Upper lobe of right lung (tissue), 1 donor: Measurements from ENCODE around the gene MTHFD1L. TPM values are rescaled to one million over a fixed set of nuclear protein-coding genes. Genes with fewer than 3 reads are reported as not detected.

ENCODE experiments used
- ATAC-seq: fragments of 200-7000 bp; cut with Tn5 transposase; one replicate; pipeline ENCODE4 v1.9.1; 2020; ENCODE audit warnings: mild to moderate bottlenecking, moderate library complexity
- DNase-seq: peaks from one replicate; pipeline ENCODE4 v3.0.0-alpha.2; 2020
- H3K27ac ChIP-seq: fragments of 200-600 bp; one replicate; pipeline ENCODE4 v1.8.0; 2022
- H3K27me3 ChIP-seq: fragments of 200-600 bp; one replicate; pipeline ENCODE4 v1.8.0; 2022; ENCODE audit warnings: mild to moderate bottlenecking
- H3K36me3 ChIP-seq: fragments of 200-600 bp; one replicate; pipeline ENCODE4 v1.8.0; 2022
- H3K4me1 ChIP-seq: fragments of 200-600 bp; one replicate; pipeline ENCODE4 v1.8.0; 2022
- H3K4me3 ChIP-seq: fragments of 200-600 bp; one replicate; pipeline ENCODE4 v1.8.0; 2022; ENCODE audit warnings: mild to moderate bottlenecking
- H3K9me3 ChIP-seq: fragments of 200-600 bp; one replicate; pipeline ENCODE4 v1.8.0; 2022
- CTCF ChIP-seq: fragments of 200-600 bp; IDR thresholded peaks from one replicate; pipeline ENCODE4 v1.8.0; 2022; ENCODE audit warnings: antibody characterized with exemption
- intact Hi-C: fragments of 100-400 bp; cut with DNase I; formaldehyde crosslinking; loops from one replicate; pipeline ENCODE4 v1.11.0; 2022
- total RNA-seq: library from RNA; stranded (reverse); fragmentation: NEBNext Ultra II Directional; extraction: Animal tissue kit (Norgen Biotek cat#: 25700); gene quantifications from one replicate; pipeline ENCODE4 v1.2.1, GENCODE V29; 2021
- donor health status: DM: no; HTN: yes; CAD: no; lungs with severe emphysema.

MTHFD1L gene
- total RNA-seq, 1 donor from 2014 or later = 27.9 TPM

- intact Hi-C loops = no loop called here
- DNase-seq (no peak), ATAC-seq (no peak)
- no peaks in the 10 kb centered on the region for H3K9me3 ChIP-seq
- TF ChIP-seq CTCF = no peak
- H3K36me3 ChIP-seq = no peaks in the 10 kb centered on the region
- peaks cover 16% of the 10 kb centered on the region for H3K4me1 ChIP-seq
- H3K27ac ChIP-seq = peak overlapping the region; percentile 63
- no peaks in the 10 kb centered on the region for H3K27me3 ChIP-seq
- peak overlapping the region; percentile 21 for H3K4me3 ChIP-seq
These were observed 205.1 kb downstream of the MTHFD1L start for GRCh38 chr6:151070631-151071051.

- Histone ChIP-seq H3K27me3 (no peaks in the 10 kb centered on the region), H3K36me3 (no peaks in the 10 kb centered on the region), H3K4me1 (peaks cover 16% of the 10 kb centered on the region), H3K27ac (peak overlapping the region; percentile 63), H3K9me3 (no peaks in the 10 kb centered on the region), H3K4me3 (peak overlapping the region; percentile 21)
- no peak for DNase-seq
- intact Hi-C loops = no loop called here
- ATAC-seq = peak; percentile 29
- TF ChIP-seq CTCF = no peak
These were observed 205.8 kb downstream of the MTHFD1L start for GRCh38 chr6:151071295-151071694.

GRCh38 chr6:151073146-151073545 lies 207.6 kb downstream of the MTHFD1L start:
- DNase-seq = no peak
- no peaks in the 10 kb centered on the region for H3K9me3 ChIP-seq
- H3K4me1 ChIP-seq = peaks cover 7% of the 10 kb centered on the region
- intact Hi-C loops = no loop called here
- TF ChIP-seq CTCF = no peak
- H3K27me3 ChIP-seq = no peaks in the 10 kb centered on the region
- no peak overlapping the region for H3K4me3 ChIP-seq
- no peaks in the 10 kb centered on the region for H3K36me3 ChIP-seq
- H3K27ac ChIP-seq = no peak overlapping the region
- no peak for ATAC-seq

- no peak for DNase-seq
- intact Hi-C loops = no loop called here
- H3K36me3 ChIP-seq = no peaks in the 10 kb centered on the region
These were observed 208.2 kb downstream of the MTHFD1L start for GRCh38 chr6:151073701-151074100.

GRCh38 chr6:151075005-151075404 lies 209.5 kb downstream of the MTHFD1L start:
- Histone ChIP-seq H3K4me1 (no peaks in the 10 kb centered on the region), H3K9me3 (no peaks in the 10 kb centered on the region), H3K27ac (no peak overlapping the region), H3K36me3 (no peaks in the 10 kb centered on the region), H3K27me3 (no peaks in the 10 kb centered on the region), H3K4me3 (no peak overlapping the region)
- no peak for ATAC-seq
- intact Hi-C loops = no loop called here
- DNase-seq = no peak
- TF ChIP-seq CTCF = no peak

More at GRCh38 chr6:151073701-151074100, 208.2 kb downstream of the MTHFD1L start:
- peaks cover 6% of the 10 kb centered on the region for H3K4me1 ChIP-seq
- no peaks in the 10 kb centered on the region for H3K9me3 ChIP-seq
- no peak overlapping the region for H3K27ac ChIP-seq
- H3K27me3 ChIP-seq = no peaks in the 10 kb centered on the region
- no peak for TF ChIP-seq CTCF
- H3K4me3 ChIP-seq = no peak overlapping the region
- ATAC-seq = no peak

GRCh38 chr6:151075527-151075926 lies 210.0 kb downstream of the MTHFD1L start:
- no peak for ATAC-seq
- intact Hi-C loops = no loop called here
- H3K4me1 ChIP-seq = no peaks in the 10 kb centered on the region
- no peaks in the 10 kb centered on the region for H3K36me3 ChIP-seq
- DNase-seq = no peak
- no peak for TF ChIP-seq CTCF
- H3K9me3 ChIP-seq = no peaks in the 10 kb centered on the region
- no peak overlapping the region for H3K4me3 ChIP-seq
- no peaks in the 10 kb centered on the region for H3K27me3 ChIP-seq
- H3K27ac ChIP-seq = no peak overlapping the region
